DOHH2 (cell line): Measurements from ENCODE around the gene TRMT1.

Source experiments
- H3F3A ChIP-seq: fragments of 200-600 bp; sonication (generic), shearing (Covaris generic); 2 replicates; pipeline ENCODE4 v1.6.0; 2016; ENCODE audit warnings: antibody characterized with exemption, mild to moderate bottlenecking; ENCODE audit not compliant: control insufficient read depth, insufficient read depth
- H3K27ac ChIP-seq: fragments of 200-600 bp; sonication (generic); 2 replicates; pipeline ENCODE4 v1.5.1; 2014; ENCODE audit warnings: low read depth, mild to moderate bottlenecking, low read length, moderate library complexity
- H3K27me3 ChIP-seq: fragments of 200-600 bp; sonication (generic); 2 replicates; pipeline ENCODE4 v1.6.1; 2014; ENCODE audit warnings: mild to moderate bottlenecking, low read length, mixed read lengths; ENCODE audit not compliant: control insufficient read depth
- H3K36me3 ChIP-seq: fragments of 200-600 bp; sonication (generic); 2 replicates; pipeline ENCODE4 v1.6.1; 2014; ENCODE audit warnings: mild to moderate bottlenecking, low read length, moderate library complexity, mixed read lengths; ENCODE audit not compliant: control insufficient read depth
- H3K4me1 ChIP-seq: fragments of 200-600 bp; sonication (generic); 2 replicates; pipeline ENCODE4 v1.6.1; 2014; ENCODE audit warnings: mild to moderate bottlenecking, low read length, mixed read lengths; ENCODE audit not compliant: control insufficient read depth
- H3K4me2 ChIP-seq: fragments of 200-600 bp; sonication (generic); 2 replicates; pipeline ENCODE4 v1.6.0; 2014; ENCODE audit warnings: mild to moderate bottlenecking, low read length, moderate library complexity
- H3K4me3 ChIP-seq: fragments of 200-600 bp; sonication (generic); 2 replicates; pipeline ENCODE4 v1.5.1; 2014; ENCODE audit warnings: mild to moderate bottlenecking, low read length, mixed read lengths
- H3K79me2 ChIP-seq: fragments of 200-600 bp; sonication (generic); 2 replicates; pipeline ENCODE4 v1.6.1; 2014; ENCODE audit warnings: mild to moderate bottlenecking, low read length, mixed read lengths; ENCODE audit not compliant: control insufficient read depth
- H3K9me2 ChIP-seq: fragments of 200-600 bp; sonication (generic); replicated peaks from 2 replicates; pipeline ENCODE4 v1.6.1; 2014; ENCODE audit warnings: mild to moderate bottlenecking, low read length, mixed read lengths; ENCODE audit not compliant: control insufficient read depth
- H3K9me3 ChIP-seq: fragments of 200-600 bp; sonication (generic); 2 replicates; pipeline ENCODE4 v1.6.1; 2014; ENCODE audit warnings: antibody characterized with exemption, low read length, mixed read lengths; ENCODE audit not compliant: control insufficient read depth, insufficient read depth
- H4K20me1 ChIP-seq: fragments of 200-600 bp; sonication (generic); 2 replicates; pipeline ENCODE4 v1.6.0; 2014; ENCODE audit warnings: low read depth, mild to moderate bottlenecking, antibody characterized with exemption, low read length, moderate library complexity; ENCODE audit not compliant: control insufficient read depth, insufficient read depth
- EZH2phosphoT487 ChIP-seq: fragments of 200-600 bp; sonication (generic); IDR thresholded peaks from 2 replicates; pipeline ENCODE4 v1.6.1; 2017; ENCODE audit warnings: borderline replicate concordance, mild to moderate bottlenecking, antibody characterized with exemption, low read length, moderate library complexity, mixed read lengths
- TF ChIP-seq, protein P1 (sequence below): fragments of 200-600 bp; sonication (generic); IDR thresholded peaks from one replicate; pipeline ENCODE4 v1.5.1; 2014; ENCODE audit warnings: antibody characterized with exemption, mild to moderate bottlenecking, low read depth, low read length; ENCODE audit not compliant: poor library complexity, severe bottlenecking

The TRMT1 gene

DNA sequence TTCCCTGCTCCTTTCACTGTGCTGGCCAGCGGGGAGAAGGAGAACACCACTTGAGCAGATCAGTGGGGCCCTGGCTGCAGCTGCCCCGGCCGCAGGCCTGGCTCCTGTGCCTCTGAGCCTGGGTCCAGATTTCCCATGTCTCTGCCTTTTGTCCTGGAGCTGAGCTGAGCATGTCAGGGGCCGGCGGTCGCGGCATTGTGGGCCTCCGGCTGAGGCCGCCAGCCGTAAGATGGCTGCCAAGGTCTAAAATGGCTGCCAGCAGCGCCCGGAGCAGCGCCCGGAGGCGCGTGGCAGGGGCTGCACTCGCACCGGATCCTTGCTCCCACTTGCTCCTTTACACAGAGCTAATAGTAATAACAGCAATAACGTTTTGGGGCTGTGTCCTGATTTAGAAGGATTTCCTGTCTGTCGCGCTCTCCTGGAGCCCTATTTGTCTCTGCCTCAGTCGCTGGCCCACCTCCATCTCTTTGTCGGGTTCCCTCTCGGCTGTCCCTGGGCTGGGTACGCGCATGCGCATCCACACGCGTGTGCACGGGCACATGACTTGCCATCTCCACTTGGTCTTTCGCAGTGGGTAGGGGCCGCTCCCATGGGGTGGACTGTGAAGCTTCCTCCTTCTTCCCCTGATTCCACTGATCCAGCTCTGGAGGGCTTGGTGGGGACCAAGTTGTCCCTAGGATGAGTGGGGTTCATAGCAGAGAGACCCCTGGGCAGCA, 46.0 kb downstream of the TRMT1 start:
- H3K27me3 ChIP-seq: peaks cover 27% of the 10 kb centered on the region
- H3K9me3 ChIP-seq: no peaks in the 10 kb centered on the region
- H3F3A ChIP-seq: no peaks in the 10 kb centered on the region
- no peaks in the 10 kb centered on the region for H3K36me3 ChIP-seq
- no peak overlapping the region for H3K4me2 ChIP-seq
- no peak overlapping the region for H3K27ac ChIP-seq
- no peak overlapping the region for H3K4me3 ChIP-seq
- H3K4me1 ChIP-seq: no peaks in the 10 kb centered on the region
- no peak for TF ChIP-seq EZH2phosphoT487
- TF ChIP-seq, protein P1, sequence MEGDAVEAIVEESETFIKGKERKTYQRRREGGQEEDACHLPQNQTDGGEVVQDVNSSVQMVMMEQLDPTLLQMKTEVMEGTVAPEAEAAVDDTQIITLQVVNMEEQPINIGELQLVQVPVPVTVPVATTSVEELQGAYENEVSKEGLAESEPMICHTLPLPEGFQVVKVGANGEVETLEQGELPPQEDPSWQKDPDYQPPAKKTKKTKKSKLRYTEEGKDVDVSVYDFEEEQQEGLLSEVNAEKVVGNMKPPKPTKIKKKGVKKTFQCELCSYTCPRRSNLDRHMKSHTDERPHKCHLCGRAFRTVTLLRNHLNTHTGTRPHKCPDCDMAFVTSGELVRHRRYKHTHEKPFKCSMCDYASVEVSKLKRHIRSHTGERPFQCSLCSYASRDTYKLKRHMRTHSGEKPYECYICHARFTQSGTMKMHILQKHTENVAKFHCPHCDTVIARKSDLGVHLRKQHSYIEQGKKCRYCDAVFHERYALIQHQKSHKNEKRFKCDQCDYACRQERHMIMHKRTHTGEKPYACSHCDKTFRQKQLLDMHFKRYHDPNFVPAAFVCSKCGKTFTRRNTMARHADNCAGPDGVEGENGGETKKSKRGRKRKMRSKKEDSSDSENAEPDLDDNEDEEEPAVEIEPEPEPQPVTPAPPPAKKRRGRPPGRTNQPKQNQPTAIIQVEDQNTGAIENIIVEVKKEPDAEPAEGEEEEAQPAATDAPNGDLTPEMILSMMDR: no peak
- H3K9me2 ChIP-seq: no peaks in the 10 kb centered on the region
- no peaks in the 10 kb centered on the region for H3K79me2 ChIP-seq
- H4K20me1 ChIP-seq: no peaks in the 10 kb centered on the region

DNA sequence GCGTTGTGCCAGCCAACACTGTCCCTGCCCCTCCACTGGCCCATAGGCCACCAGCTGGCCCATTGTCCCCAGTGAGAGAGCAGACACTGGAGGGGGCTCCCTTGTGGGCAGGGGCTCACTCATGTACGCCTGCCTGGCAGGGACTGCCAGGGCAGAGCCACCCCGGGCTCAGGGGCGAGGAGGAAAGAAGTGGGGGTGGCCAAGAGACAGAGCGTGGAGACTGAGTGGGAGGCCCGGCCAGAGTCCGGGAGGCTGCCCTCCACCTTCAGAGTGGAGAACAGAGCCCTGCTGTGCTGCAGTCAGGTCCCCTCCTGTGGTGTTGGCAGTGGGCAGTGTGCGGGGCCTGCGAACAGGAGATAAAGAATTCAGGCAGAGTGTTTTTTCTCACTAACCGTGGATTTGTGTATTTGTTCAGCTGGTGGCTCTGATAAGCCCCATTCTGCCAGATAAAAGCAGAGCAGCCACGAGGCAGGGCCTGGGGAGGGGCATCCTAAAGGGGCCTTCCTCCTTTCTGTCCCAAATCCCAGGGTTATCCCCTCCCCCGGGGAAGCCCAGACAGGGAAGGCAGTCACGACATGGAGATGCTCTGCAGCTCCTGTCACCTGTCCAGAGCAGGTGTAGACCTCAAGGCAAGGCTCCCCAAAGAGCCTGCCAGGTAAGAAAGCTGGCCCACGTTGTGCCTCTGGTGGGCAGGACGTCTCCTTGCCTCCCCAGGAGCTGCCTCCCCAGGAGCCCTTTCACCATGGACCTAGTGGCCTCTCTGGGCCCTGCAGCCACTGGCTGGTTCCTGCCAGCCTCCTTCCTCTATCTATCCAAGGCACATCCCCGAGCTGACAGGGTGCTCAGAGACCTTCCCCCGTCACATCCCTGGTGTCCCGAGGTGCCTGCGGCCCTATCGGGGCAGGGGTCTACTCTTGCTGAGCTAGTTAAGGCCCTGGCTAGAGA, 46.9 kb downstream of the TRMT1 start:
- TF ChIP-seq, protein P1: no peak
- Histone ChIP-seq H3K4me1 (no peaks in the 10 kb centered on the region), H3K79me2 (no peaks in the 10 kb centered on the region), H3K27me3 (peaks cover 27% of the 10 kb centered on the region), H3K9me2 (no peaks in the 10 kb centered on the region), H3K27ac (no peak overlapping the region), H4K20me1 (no peaks in the 10 kb centered on the region), H3K4me3 (no peak overlapping the region), H3K36me3 (no peaks in the 10 kb centered on the region), H3F3A (no peaks in the 10 kb centered on the region), H3K4me2 (no peak overlapping the region), H3K9me3 (no peaks in the 10 kb centered on the region)

DNA sequence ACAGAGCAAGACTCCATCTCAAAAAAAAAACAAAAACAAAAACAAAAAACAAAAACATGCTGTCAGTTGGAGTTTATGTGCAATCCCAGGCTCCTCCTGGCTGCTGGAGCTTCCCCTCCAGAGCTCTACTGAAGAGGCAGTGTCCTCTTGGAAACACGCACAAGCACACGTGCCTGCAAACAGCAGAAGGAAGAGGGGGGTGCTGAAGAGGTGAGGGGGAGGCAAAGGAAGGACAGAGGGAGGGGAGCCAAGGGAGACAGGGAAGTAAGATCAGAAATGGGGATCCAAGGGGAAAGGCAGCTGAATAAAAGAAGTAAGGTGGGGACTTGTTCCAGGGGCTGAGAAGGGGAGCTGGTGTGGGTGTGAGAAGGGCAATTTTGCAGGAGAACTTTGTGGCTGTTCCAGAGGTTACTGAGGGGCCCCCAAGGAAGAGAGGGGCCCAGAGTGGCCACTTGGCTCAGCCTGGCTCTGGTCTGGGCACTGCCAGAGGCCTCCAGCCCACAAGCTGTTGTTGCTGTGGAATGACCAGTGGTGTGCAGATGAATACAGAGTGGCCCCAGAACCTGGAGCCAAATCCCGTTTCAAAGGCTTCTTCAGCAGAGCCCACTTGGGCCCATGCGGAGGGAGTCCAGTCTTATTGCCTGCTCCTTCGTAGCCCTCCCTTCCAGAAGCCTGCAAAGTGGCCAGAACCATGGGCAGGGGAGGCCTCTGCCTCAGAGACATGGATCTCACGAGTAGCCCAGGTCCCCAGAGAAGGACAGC, 48.3 kb downstream of the TRMT1 start:
- no peaks in the 10 kb centered on the region for H3F3A ChIP-seq
- no peaks in the 10 kb centered on the region for H3K79me2 ChIP-seq
- no peaks in the 10 kb centered on the region for H4K20me1 ChIP-seq
- no peak overlapping the region for H3K27ac ChIP-seq
- no peaks in the 10 kb centered on the region for H3K9me3 ChIP-seq
- no peaks in the 10 kb centered on the region for H3K36me3 ChIP-seq
- H3K9me2 ChIP-seq: no peaks in the 10 kb centered on the region
- no peak for TF ChIP-seq EZH2phosphoT487
- H3K4me3 ChIP-seq: no peak overlapping the region
- H3K4me2 ChIP-seq: no peak overlapping the region
- peaks cover 31% of the 10 kb centered on the region for H3K27me3 ChIP-seq
- H3K4me1 ChIP-seq: no peaks in the 10 kb centered on the region
